CD8-positive, alpha-beta memory T cell (primary cell): ENCODE measurements around the gene XRCC4. TPM values are rescaled to one million over a fixed set of nuclear protein-coding genes. Genes with fewer than 3 reads are reported as not detected.
A peak's percentile ranks its signal among the peaks of the same experiment; 100 is the strongest.
"Not testable (repeated sequence)": the region's sequence is repeated elsewhere in the genome, so short reads cannot be mapped to it uniquely, and the experiment has no call there.

ENCODE experiments used
- CTCF ChIA-PET: fragments of 350-600 bp; sonication (Branson Sonifier 250); formaldehyde crosslinking; loops from one replicate; lab custom pipeline; 2021; ENCODE audit warnings: antibody characterized with exemption; lab: Charles Lee
- POLR2A ChIA-PET: fragments of 350-600 bp; sonication (Branson Sonifier 250); formaldehyde crosslinking; loops from one replicate; lab custom pipeline; 2021; ENCODE audit warnings: antibody characterized with exemption; lab: Charles Lee
- DNase-seq, 5 donors: peaks; one replicate each; pipeline versions ENCODE4 v3.0.0 to v3.0.0-alpha.2; 2020 to 2022; ENCODE audit warnings: mixed read lengths in 1 of 5
- H3K27ac ChIP-seq: one replicate; pipeline ENCODE4 v1.7.0; 2013; ENCODE audit warnings: low read depth, mild to moderate bottlenecking, low read length, moderate library complexity
- H3K27me3 ChIP-seq: 2 replicates; pipeline ENCODE4 v1.7.0; 2013; ENCODE audit warnings: low read length, mild to moderate bottlenecking; ENCODE audit not compliant: insufficient read depth, poor library complexity, severe bottlenecking
- H3K36me3 ChIP-seq: 2 replicates; pipeline ENCODE4 v1.7.0; 2013; ENCODE audit warnings: mild to moderate bottlenecking, low read length, moderate library complexity; ENCODE audit not compliant: insufficient read depth
- H3K4me1 ChIP-seq: 2 replicates; pipeline ENCODE4 v1.7.0; 2013; ENCODE audit warnings: mild to moderate bottlenecking, low read length, moderate library complexity; ENCODE audit not compliant: insufficient read depth
- H3K4me3 ChIP-seq: 2 replicates; pipeline ENCODE4 v1.7.0; 2013; ENCODE audit warnings: mild to moderate bottlenecking, low read length
- H3K9me3 ChIP-seq: 2 replicates; pipeline ENCODE4 v1.7.0; 2013; ENCODE audit warnings: mild to moderate bottlenecking, low read length
- H3K27ac Mint-ChIP-seq, 8 donors: one replicate each; pipeline ENCODE4 v1.8.0; 2020 to 2021; ENCODE audit warnings: mixed read lengths in 8 of 8, mild to moderate bottlenecking in 6 of 8, inconsistent platforms in 3 of 8, moderate library complexity in 3 of 8
- H3K27me3 Mint-ChIP-seq, 2 donors: one replicate each; pipeline ENCODE4 v1.8.0; 2020 to 2021; ENCODE audit warnings: mixed read lengths in 2 of 2, mild to moderate bottlenecking in 1 of 2, moderate library complexity in 1 of 2
- H3K36me3 Mint-ChIP-seq, 3 donors: one replicate each; pipeline ENCODE4 v1.8.0; 2020 to 2021; ENCODE audit warnings: mixed read lengths in 3 of 3, inconsistent platforms in 1 of 3, mild to moderate bottlenecking in 1 of 3
- H3K4me1 Mint-ChIP-seq, 3 donors: one replicate each; pipeline ENCODE4 v1.8.0; 2020 to 2021; ENCODE audit warnings: mixed read lengths in 3 of 3, inconsistent platforms in 1 of 3, mild to moderate bottlenecking in 1 of 3
- H3K4me3 Mint-ChIP-seq, 7 donors: one replicate each; pipeline ENCODE4 v1.8.0; 2020 to 2021; ENCODE audit warnings: mixed read lengths in 7 of 7, mild to moderate bottlenecking in 6 of 7, moderate library complexity in 4 of 7, inconsistent platforms in 2 of 7
- H3K9me3 Mint-ChIP-seq, 5 donors: one replicate each; pipeline ENCODE4 v1.8.0; 2020 to 2022; ENCODE audit warnings: mixed read lengths in 5 of 5, mild to moderate bottlenecking in 3 of 5, moderate library complexity in 2 of 5, inconsistent platforms in 1 of 5
- polyA plus RNA-seq: library from polyadenylated mRNA; unstranded; fragments of 300-500 nt; fragmentation: Illumina TruSeq; gene quantifications from one replicate; pipeline ENCODE4 v1.2.3, GENCODE V29; 2021
- total RNA-seq, 2 experiments: library from RNA; stranded (reverse); gene quantifications; one replicate each; pipeline ENCODE4 v1.2.3, GENCODE V29; 2021

The XRCC4 gene
- total and polyA plus RNA-seq, 3 experiments from 2014 or later: 6.9 to 10.0 (median 8.3) TPM

DNA sequence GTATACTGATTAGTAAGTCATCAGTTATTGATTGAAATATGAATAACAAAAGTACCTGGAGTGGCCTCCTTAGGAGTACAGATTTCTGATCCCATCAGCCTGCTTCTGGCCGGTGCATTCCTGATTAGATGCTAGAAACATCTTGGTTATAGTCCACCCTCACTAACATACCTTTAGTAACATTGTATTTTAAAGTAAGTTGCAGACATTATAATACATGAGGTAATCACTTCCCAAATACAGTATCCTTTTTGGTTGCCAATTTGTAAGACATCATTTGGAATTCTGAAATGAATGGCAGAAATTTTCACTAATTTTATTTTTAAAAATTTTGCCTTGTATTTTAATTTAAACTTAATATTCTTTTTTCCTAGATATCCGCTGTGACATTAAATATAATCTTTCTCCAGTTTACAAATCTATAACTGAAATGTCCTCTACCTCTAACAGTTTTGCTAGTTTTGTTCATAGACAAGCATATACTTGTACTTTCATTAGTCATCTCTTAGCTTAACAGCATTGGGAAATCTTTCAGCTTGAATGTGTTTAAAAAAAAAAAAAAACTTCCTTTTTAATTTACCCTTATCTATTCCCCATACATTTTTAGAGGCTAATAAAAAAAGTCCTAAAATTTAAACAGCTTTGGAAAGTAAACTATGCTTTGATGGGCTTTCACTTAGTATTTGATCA, 178.9 kb downstream of the XRCC4 start:
- Histone ChIP-seq H3K4me3 (no peak overlapping the region), H3K36me3 (no peaks in the 10 kb centered on the region), H3K9me3 (no peaks in the 10 kb centered on the region), H3K27me3 (no peaks in the 10 kb centered on the region), H3K4me1 (no peaks in the 10 kb centered on the region), H3K27ac (no peak overlapping the region)
- Mint-ChIP-seq H3K27ac (no peak overlapping the region), H3K36me3 (peaks cover 0 to 9% (median 3%) of the 10 kb centered on the region in 3 donors), H3K27me3 (no peaks in the 10 kb centered on the region), H3K9me3 (peaks cover 0 to 2% (median 0%) of the 10 kb centered on the region in 5 donors), H3K4me3 (no peak overlapping the region), H3K4me1 (no peaks in the 10 kb centered on the region)
- ChIA-PET POLR2A (no interaction called here), CTCF (no interaction called here)
- DNase-seq: no peak

DNA sequence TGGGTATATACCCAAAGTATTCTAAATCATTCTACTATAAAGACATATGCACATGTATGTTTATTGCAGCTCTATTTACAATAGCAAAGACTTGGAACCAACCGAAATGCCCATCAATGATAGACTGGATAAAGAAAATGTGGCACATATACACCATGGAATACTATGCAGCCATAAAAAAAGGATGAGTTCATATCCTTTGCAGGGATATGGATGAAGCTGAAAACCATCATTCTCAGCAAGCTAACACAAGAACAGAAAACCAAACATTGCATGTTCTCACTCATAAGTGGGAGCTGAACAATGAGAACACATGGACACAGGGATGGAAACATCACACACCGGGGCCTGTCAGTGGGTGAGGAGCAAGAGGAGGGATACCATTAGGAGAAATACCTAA, 180.3 kb downstream of the XRCC4 start:
- H3K4me3 ChIP-seq, H3K4me1 Mint-ChIP-seq, H3K27me3 ChIP-seq, H3K27ac ChIP-seq, H3K4me3 Mint-ChIP-seq, H3K27me3 Mint-ChIP-seq, H3K27ac Mint-ChIP-seq, DNase-seq, H3K9me3 ChIP-seq, H3K4me1 ChIP-seq, H3K36me3 ChIP-seq, POLR2A ChIA-PET, CTCF ChIA-PET, H3K9me3 Mint-ChIP-seq: not testable (repeated sequence)
- peaks cover 0 to 12% (median 3%) of the 10 kb centered on the region in 3 donors for H3K36me3 Mint-ChIP-seq

DNA sequence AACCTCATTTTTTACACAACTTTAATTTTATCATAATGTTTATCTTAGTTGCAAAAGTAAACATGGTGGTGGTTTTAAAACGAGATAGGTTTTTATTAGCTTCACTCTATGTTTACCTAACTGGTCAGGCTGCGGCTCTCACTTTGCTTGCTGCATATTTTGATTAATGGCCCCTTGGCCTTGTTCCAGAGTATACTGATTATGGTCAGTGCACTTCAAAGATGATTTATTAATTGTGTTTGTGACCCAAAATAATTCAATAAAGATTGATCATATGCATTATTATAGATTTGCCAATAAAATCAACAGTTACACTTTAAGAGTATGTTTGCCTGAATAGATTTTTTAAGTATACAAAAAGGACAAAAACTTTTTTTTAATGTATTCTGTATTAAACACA, 188.0 kb downstream of the XRCC4 start:
- Mint-ChIP-seq H3K27me3 (no peaks in the 10 kb centered on the region), H3K9me3 (peaks cover 0 to 4% (median 0%) of the 10 kb centered on the region in 5 donors), H3K36me3 (peaks cover 0 to 9% (median 1%) of the 10 kb centered on the region in 3 donors), H3K4me3 (no peak overlapping the region), H3K4me1 (no peaks in the 10 kb centered on the region), H3K27ac (no peak overlapping the region)
- ChIA-PET CTCF (no interaction called here), POLR2A (no interaction called here)
- no peaks in the 10 kb centered on the region for H3K4me1 ChIP-seq
- H3K9me3 ChIP-seq: no peaks in the 10 kb centered on the region
- no peak overlapping the region for H3K27ac ChIP-seq
- no peaks in the 10 kb centered on the region for H3K36me3 ChIP-seq
- no peak for DNase-seq
- H3K4me3 ChIP-seq: no peak overlapping the region
- no peaks in the 10 kb centered on the region for H3K27me3 ChIP-seq

DNA sequence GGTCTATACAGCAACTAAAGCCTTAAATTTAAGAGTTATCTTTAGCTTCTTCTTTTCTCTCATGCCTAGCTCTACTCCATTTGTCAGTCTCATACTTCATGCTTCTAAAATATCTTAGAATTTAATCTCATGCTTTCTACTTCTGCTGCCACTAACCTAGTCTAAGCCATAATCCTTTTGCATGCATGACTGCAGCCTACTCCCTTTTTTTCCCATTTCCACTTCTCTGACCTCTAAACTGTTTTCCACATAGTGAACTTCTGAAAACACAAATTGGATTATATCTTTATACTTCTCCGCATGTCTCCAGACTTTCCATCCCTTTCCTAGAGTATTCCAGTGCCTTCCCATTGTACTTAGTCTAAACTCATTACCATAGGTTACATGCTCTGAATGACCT, 193.0 kb downstream of the XRCC4 start:
- Mint-ChIP-seq H3K27ac (no peak overlapping the region), H3K4me1 (no peaks in the 10 kb centered on the region), H3K36me3 (peaks cover 0 to 14% (median 2%) of the 10 kb centered on the region in 3 donors), H3K4me3 (no peak overlapping the region), H3K9me3 (peaks cover 0 to 7% (median 5%) of the 10 kb centered on the region in 5 donors), H3K27me3 (no peaks in the 10 kb centered on the region)
- H3K27me3 ChIP-seq: no peaks in the 10 kb centered on the region
- no peaks in the 10 kb centered on the region for H3K4me1 ChIP-seq
- no peaks in the 10 kb centered on the region for H3K36me3 ChIP-seq
- CTCF ChIA-PET: no interaction called here
- no peak overlapping the region for H3K4me3 ChIP-seq
- no peaks in the 10 kb centered on the region for H3K9me3 ChIP-seq
- H3K27ac ChIP-seq: no peak overlapping the region
- no peak for DNase-seq
- POLR2A ChIA-PET: no interaction called here

DNA sequence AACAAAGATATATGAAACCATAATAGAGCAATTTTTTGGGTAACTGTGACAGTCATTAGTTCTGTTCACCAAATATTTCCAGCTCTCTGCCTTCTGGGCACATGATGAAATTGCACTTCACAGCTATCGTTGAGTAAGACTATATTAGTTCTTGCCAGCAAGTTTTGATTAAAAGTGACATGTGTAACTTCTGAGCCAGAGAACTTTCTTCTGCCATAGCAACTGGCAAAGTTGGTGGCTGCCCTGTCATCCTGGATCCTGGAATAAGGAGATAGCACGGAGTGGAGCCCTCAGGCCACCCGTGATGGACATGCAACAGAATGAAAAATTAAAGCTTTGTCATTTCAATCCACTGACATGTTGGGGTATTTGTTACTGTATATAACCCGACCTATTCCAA, 199.8 kb downstream of the XRCC4 start:
- no peak for DNase-seq
- Histone ChIP-seq H3K9me3 (no peaks in the 10 kb centered on the region), H3K36me3 (no peaks in the 10 kb centered on the region), H3K4me3 (no peak overlapping the region), H3K27ac (no peak overlapping the region), H3K27me3 (no peaks in the 10 kb centered on the region), H3K4me1 (no peaks in the 10 kb centered on the region)
- no peaks in the 10 kb centered on the region for H3K27me3 Mint-ChIP-seq
- H3K27ac Mint-ChIP-seq: no peak overlapping the region
- POLR2A ChIA-PET: no interaction called here
- H3K4me1 Mint-ChIP-seq: no peaks in the 10 kb centered on the region
- CTCF ChIA-PET: no interaction called here
- H3K9me3 Mint-ChIP-seq: peaks cover 0 to 7% (median 5%) of the 10 kb centered on the region in 5 donors
- peaks cover 2 to 39% (median 4%) of the 10 kb centered on the region in 3 donors for H3K36me3 Mint-ChIP-seq
- H3K4me3 Mint-ChIP-seq: no peak overlapping the region

DNA sequence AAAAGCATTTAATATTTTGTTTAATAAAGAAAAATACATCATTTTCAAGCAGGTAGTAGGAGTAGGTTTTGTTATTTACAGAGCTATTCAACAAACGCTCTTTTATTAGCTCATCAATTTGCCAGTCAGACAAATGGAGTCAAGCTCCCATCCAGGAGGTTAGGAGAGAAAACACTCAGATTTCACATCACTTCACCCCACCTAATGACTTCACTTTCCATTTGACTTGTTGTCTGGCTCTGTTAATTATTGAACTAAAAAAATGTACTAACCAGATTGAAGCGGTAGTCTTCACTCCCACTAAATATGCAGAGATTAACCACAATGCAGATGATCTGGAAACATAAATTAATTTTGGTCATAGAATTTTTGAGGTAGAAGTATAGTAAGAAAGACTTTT, 200.6 kb downstream of the XRCC4 start:
- Histone ChIP-seq H3K9me3 (no peaks in the 10 kb centered on the region), H3K27me3 (no peaks in the 10 kb centered on the region), H3K4me3 (no peak overlapping the region), H3K27ac (no peak overlapping the region), H3K4me1 (no peaks in the 10 kb centered on the region), H3K36me3 (no peaks in the 10 kb centered on the region)
- DNase-seq: no peak
- Mint-ChIP-seq H3K27ac (no peak overlapping the region), H3K4me3 (no peak overlapping the region), H3K36me3 (peaks cover 2 to 33% (median 4%) of the 10 kb centered on the region in 3 donors), H3K4me1 (no peaks in the 10 kb centered on the region), H3K9me3 (peaks cover 0 to 7% (median 4%) of the 10 kb centered on the region in 5 donors), H3K27me3 (no peaks in the 10 kb centered on the region)
- ChIA-PET POLR2A (no interaction called here), CTCF (no interaction called here)

DNA sequence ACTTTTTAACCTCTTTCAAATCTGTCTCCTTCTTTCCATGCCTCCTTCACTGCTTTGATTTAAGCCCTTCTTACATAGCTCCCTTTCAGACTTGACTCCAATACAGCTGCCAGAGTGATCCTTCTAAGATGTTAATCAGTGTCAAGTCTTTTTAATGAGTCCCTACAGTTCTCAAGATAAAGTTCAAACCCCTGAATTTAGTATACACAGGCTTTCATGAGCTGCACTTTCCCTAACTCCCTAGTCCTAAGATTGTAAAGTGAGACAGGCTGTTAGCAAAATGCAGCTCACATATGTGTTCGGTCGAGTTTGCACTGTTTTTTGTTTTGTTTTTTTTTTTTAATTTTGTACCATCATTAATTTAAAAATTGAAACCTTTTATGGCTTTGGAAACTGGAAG, 203.8 kb downstream of the XRCC4 start:
- H3K27ac Mint-ChIP-seq: peak overlapping the region in 1 of 8 donors; percentile 34
- Histone ChIP-seq H3K27me3 (no peaks in the 10 kb centered on the region), H3K9me3 (no peaks in the 10 kb centered on the region), H3K27ac (no peak overlapping the region), H3K4me3 (no peak overlapping the region), H3K36me3 (no peaks in the 10 kb centered on the region), H3K4me1 (no peaks in the 10 kb centered on the region)
- no peaks in the 10 kb centered on the region for H3K4me1 Mint-ChIP-seq
- no peak overlapping the region for H3K4me3 Mint-ChIP-seq
- H3K36me3 Mint-ChIP-seq: peaks cover 1 to 29% (median 2%) of the 10 kb centered on the region in 3 donors
- no peaks in the 10 kb centered on the region for H3K27me3 Mint-ChIP-seq
- no peak for DNase-seq
- POLR2A ChIA-PET: no interaction called here
- CTCF ChIA-PET: no interaction called here
- peaks cover 0 to 3% (median 0%) of the 10 kb centered on the region in 5 donors for H3K9me3 Mint-ChIP-seq

DNA sequence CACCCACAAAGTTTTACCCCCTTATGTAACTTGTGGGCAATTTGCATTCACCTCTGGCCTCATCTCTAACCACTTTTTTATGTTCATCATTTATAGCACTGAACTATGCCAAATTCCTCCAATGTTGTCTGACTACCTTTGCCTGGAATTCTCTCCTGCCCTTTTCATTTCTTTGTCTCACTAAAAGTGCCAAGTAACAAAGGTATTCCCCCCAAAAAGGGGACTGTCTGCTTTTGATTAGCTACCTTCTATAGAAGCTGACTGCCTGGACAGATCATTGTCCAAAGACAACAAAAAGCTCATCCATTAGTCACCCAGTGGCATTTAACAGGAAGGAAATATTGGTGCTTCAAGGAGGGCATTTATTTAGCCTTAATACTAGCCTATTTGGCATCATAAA, 204.3 kb downstream of the XRCC4 start:
- peaks cover 0 to 3% (median 0%) of the 10 kb centered on the region in 5 donors for H3K9me3 Mint-ChIP-seq
- no peak overlapping the region for H3K27ac Mint-ChIP-seq
- H3K4me1 Mint-ChIP-seq: no peaks in the 10 kb centered on the region
- H3K27me3 Mint-ChIP-seq: no peaks in the 10 kb centered on the region
- peaks cover 0 to 31% (median 2%) of the 10 kb centered on the region in 3 donors for H3K36me3 Mint-ChIP-seq
- no peak overlapping the region for H3K4me3 Mint-ChIP-seq
- CTCF ChIA-PET: no interaction called here
- H3K27ac ChIP-seq: no peak overlapping the region
- no peaks in the 10 kb centered on the region for H3K27me3 ChIP-seq
- H3K9me3 ChIP-seq: no peaks in the 10 kb centered on the region
- DNase-seq: no peak
- no peaks in the 10 kb centered on the region for H3K36me3 ChIP-seq
- H3K4me1 ChIP-seq: no peaks in the 10 kb centered on the region
- no peak overlapping the region for H3K4me3 ChIP-seq
- POLR2A ChIA-PET: no interaction called here
